Mesenteric fat pad (tissue), 1 donor: ENCODE measurements around the gene CDS1. TPM values are rescaled to one million over a fixed set of nuclear protein-coding genes. Genes with fewer than 3 reads are reported as not detected.

Experiments
- total RNA-seq: library from RNA; stranded (reverse); fragmentation: NEBNext Ultra II Directional; extraction: Animal tissue kit (Norgen Biotek cat#: 25700); gene quantifications from one replicate; pipeline ENCODE4 v1.2.1, GENCODE V29; 2021
- donor health status: DM: yes; HTN: yes; CAD: no.

Gene CDS1
- total RNA-seq, 1 donor from 2014 or later: 0.29 TPM

Other genes with a start within 250 kb of the CDS1 start
- not detected for gene NKX6-1, start 83.8 kb upstream of the CDS1 start, total RNA-seq